Spleen (tissue), 7 donors: ENCODE measurements around the gene HSPB1.

Source experiments
- POLR2A ChIP-seq, 3 donors: fragments of 450-650 bp; IDR thresholded peaks; one replicate each; pipeline ENCODE4 v1.5.1; 2017; ENCODE audit warnings: antibody characterized with exemption in 3 of 3, mild to moderate bottlenecking in 1 of 3
- POLR2AphosphoS5 ChIP-seq, 3 donors: sonication (generic); formaldehyde crosslinking; IDR thresholded peaks; one replicate each; pipeline ENCODE4 v1.5.1; 2017; ENCODE audit warnings: antibody characterized with exemption in 3 of 3
- TF ChIP-seq, protein P1 (sequence below), 11 experiments: fragments of 200-600 bp in 7 of 11; fragments of 450-650 bp in 4 of 11; sonication (generic) in 4 of 11; IDR thresholded peaks in 8 of 11; conservative IDR thresholded peaks in 3 of 11; 1 replicate in 7 of 11; 2 replicates in 4 of 11; pipeline versions ENCODE4 v1.4.0 to v1.8.0; 2016 to 2021; ENCODE audit warnings: antibody characterized with exemption in 11 of 11, inconsistent platforms in 4 of 11, mild to moderate bottlenecking in 1 of 11
- donor health status: DM: no; HTN: no; CAD: no; lungs with moderate emphysema.
- donor health status: DM: no; HTN: no; CAD: no.
- donor health status: DM: no; HTN: no; CAD: no.

DNA sequence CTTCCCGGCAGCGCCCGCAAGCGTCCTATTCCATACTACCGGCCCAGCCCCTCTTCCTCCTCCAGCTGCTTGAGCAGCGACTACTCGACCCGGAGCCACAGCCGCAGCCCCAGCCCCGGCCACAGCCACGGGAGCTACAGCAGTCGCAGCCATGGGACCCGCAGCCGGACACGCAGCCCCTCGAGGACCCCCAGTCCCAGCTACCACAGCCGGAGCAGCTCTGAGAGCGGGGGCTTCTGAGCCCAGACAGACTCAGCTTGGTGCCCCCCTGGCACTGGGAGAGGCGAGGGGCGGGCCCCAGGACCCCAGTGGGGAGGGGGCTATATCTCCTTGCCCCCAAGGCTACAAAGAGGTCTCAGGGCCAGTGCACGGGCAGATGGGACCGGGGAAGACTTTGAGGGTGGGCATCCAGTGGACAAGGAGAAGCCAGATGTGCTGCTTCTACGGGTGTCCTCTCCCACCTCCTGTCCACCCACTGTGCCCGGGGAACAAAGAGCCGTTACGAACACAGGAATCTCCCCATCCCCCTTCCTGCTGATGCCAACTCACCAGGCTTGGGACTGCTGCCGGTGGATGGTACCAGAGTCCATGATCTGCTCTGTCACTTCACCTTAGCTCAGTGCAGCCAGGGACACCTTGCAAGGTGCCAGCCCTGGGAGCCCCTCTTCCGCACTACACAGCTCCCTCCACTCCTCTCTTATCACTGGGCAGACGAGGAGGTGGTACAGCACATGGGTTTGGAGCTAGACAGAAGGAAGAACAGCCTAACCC is 16.7 kb upstream of the HSPB1 start:
- TF ChIP-seq, protein P1, sequence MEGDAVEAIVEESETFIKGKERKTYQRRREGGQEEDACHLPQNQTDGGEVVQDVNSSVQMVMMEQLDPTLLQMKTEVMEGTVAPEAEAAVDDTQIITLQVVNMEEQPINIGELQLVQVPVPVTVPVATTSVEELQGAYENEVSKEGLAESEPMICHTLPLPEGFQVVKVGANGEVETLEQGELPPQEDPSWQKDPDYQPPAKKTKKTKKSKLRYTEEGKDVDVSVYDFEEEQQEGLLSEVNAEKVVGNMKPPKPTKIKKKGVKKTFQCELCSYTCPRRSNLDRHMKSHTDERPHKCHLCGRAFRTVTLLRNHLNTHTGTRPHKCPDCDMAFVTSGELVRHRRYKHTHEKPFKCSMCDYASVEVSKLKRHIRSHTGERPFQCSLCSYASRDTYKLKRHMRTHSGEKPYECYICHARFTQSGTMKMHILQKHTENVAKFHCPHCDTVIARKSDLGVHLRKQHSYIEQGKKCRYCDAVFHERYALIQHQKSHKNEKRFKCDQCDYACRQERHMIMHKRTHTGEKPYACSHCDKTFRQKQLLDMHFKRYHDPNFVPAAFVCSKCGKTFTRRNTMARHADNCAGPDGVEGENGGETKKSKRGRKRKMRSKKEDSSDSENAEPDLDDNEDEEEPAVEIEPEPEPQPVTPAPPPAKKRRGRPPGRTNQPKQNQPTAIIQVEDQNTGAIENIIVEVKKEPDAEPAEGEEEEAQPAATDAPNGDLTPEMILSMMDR (IDR thresholded peaks at IDR 0.05 in 8 of 11, conservative IDR thresholded peaks at IDR 0.05 in 3 of 11) = no peak
- TF ChIP-seq POLR2A (IDR thresholded peaks at IDR 0.05) (no peak), POLR2AphosphoS5 (IDR thresholded peaks at IDR 0.05) (no peak)
